Natural killer cell (primary cell): Measurements from ENCODE around the gene SLC35E4. TPM values are rescaled to one million over a fixed set of nuclear protein-coding genes. Genes with fewer than 3 reads are reported as not detected.
"Not testable (repeated sequence)": the region's sequence is repeated elsewhere in the genome, so short reads cannot be mapped to it uniquely, and the experiment has no call there.

ENCODE experiments used
- ATAC-seq, 3 donors: fragments of 150-1000 bp in 2 of 3; fragments of 200-7000 bp in 1 of 3; cut with Tn5 transposase; 1 replicate in 1 of 3; 2 replicates in 2 of 3; pipeline ENCODE4 v1.10.0; 2021; ENCODE audit warnings: mild to moderate bottlenecking in 2 of 3, moderate library complexity in 2 of 3
- DNase-seq, 2 donors: peaks; one replicate each; pipeline versions ENCODE4 v3.0.0 to v3.0.0-alpha.2; 2013 to 2021; ENCODE audit warnings: mixed read lengths in 1 of 2
- H3K27ac ChIP-seq: one replicate; pipeline ENCODE4 v1.5.1; 2013; ENCODE audit warnings: mild to moderate bottlenecking, low read length
- H3K27me3 ChIP-seq: one replicate; pipeline ENCODE4 v1.6.1; 2013; ENCODE audit warnings: low read length; ENCODE audit not compliant: control insufficient read depth, insufficient read depth
- H3K36me3 ChIP-seq: one replicate; pipeline ENCODE4 v1.6.1; 2013; ENCODE audit warnings: low read length; ENCODE audit not compliant: control insufficient read depth, insufficient read depth
- H3K4me1 ChIP-seq: one replicate; pipeline ENCODE4 v1.6.1; 2013; ENCODE audit warnings: low read length; ENCODE audit not compliant: control insufficient read depth, insufficient read depth
- H3K4me3 ChIP-seq: one replicate; pipeline ENCODE4 v1.5.1; 2013; ENCODE audit warnings: low read length
- H3K9me3 ChIP-seq: one replicate; pipeline ENCODE4 v1.6.1; 2013; ENCODE audit warnings: low read length; ENCODE audit not compliant: control insufficient read depth, insufficient read depth
- H3K27ac Mint-ChIP-seq, 2 donors: one replicate each; pipeline ENCODE4 v1.8.0; 2022; ENCODE audit warnings: mild to moderate bottlenecking in 2 of 2, mixed read lengths in 2 of 2, moderate library complexity in 1 of 2
- H3K27me3 Mint-ChIP-seq, 2 donors: one replicate each; pipeline ENCODE4 v1.8.0; 2022; ENCODE audit warnings: low read depth in 2 of 2, mixed read lengths in 2 of 2
- H3K36me3 Mint-ChIP-seq: one replicate; pipeline ENCODE4 v1.8.0; 2022; ENCODE audit warnings: mixed read lengths
- H3K4me1 Mint-ChIP-seq, 2 donors: one replicate each; pipeline ENCODE4 v1.8.0; 2022; ENCODE audit warnings: mixed read lengths in 2 of 2
- H3K4me3 Mint-ChIP-seq: one replicate; pipeline ENCODE4 v1.8.0; 2022; ENCODE audit warnings: mild to moderate bottlenecking, moderate library complexity, mixed read lengths
- H3K9me3 Mint-ChIP-seq, 2 donors: one replicate each; pipeline ENCODE4 v1.8.0; 2022; ENCODE audit warnings: mixed read lengths in 2 of 2
- WGBS: methylation state at CpG from one replicate; pipeline ENCODE4 v1.1.7; 2013; ENCODE audit warnings: missing lambda C conversion rate; ENCODE audit not compliant: insufficient coverage; 5-methylcytosine and 5-hydroxymethylcytosine counted together
- intact Hi-C: fragments of 100-400 bp; cut with micrococcal nuclease; formaldehyde crosslinking; loops from one replicate; pipeline ENCODE4 v1.14.2; 2022
- total RNA-seq, 4 donors: library from RNA; stranded (reverse); fragments of 120-200 nt in 1 of 4; gene quantifications; one replicate each; pipeline versions ENCODE4 v1.2.3 to v1.2.4, GENCODE V29; 2013 to 2022
- TF ChIP-seq, protein P1 (sequence below): fragments of 200-600 bp; IDR thresholded peaks from one replicate; pipeline ENCODE4 v1.8.0; 2022; ENCODE audit warnings: antibody characterized with exemption

SLC35E4 gene
- total RNA-seq, 3 donors from 2014 or later (not counting 1 experiment from before 2014, with no cell fraction given): 2.9 to 5.8 (median 2.9) TPM

- under 1% methylated on average over 49 of the region's 49 CpGs for WGBS
- peak within 1 kb of the TSS; percentile 59 for H3K4me3 ChIP-seq
- peaks cover 23% of the 10 kb centered on the region for H3K36me3 ChIP-seq
- no peaks in the 10 kb centered on the region for H3K9me3 Mint-ChIP-seq
- H3K4me1 ChIP-seq: peaks cover 11% of the 10 kb centered on the region
- no peaks in the 10 kb centered on the region for H3K9me3 ChIP-seq
- peak; percentile 92 to 100 for DNase-seq
- intact Hi-C loops: loop anchor here (1.0 kb wide), 1 partner anchor 44 kb away; the partner anchor contains the start of gene SLC35E4
- H3K4me1 Mint-ChIP-seq: no peaks in the 10 kb centered on the region
- H3K27me3 Mint-ChIP-seq: no peaks in the 10 kb centered on the region
- peak; percentile 96 to 99 (median 98) for ATAC-seq
- H3K4me3 Mint-ChIP-seq: no peak within 1 kb of the TSS
- H3K36me3 Mint-ChIP-seq: no peaks in the 10 kb centered on the region
- no peaks in the 10 kb centered on the region for H3K27me3 ChIP-seq
- TF ChIP-seq, protein P1, sequence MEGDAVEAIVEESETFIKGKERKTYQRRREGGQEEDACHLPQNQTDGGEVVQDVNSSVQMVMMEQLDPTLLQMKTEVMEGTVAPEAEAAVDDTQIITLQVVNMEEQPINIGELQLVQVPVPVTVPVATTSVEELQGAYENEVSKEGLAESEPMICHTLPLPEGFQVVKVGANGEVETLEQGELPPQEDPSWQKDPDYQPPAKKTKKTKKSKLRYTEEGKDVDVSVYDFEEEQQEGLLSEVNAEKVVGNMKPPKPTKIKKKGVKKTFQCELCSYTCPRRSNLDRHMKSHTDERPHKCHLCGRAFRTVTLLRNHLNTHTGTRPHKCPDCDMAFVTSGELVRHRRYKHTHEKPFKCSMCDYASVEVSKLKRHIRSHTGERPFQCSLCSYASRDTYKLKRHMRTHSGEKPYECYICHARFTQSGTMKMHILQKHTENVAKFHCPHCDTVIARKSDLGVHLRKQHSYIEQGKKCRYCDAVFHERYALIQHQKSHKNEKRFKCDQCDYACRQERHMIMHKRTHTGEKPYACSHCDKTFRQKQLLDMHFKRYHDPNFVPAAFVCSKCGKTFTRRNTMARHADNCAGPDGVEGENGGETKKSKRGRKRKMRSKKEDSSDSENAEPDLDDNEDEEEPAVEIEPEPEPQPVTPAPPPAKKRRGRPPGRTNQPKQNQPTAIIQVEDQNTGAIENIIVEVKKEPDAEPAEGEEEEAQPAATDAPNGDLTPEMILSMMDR: no peak
- H3K27ac ChIP-seq: peak within 1 kb of the TSS; percentile 79
- no peak within 1 kb of the TSS for H3K27ac Mint-ChIP-seq
Measured at GRCh38 chr22:30591588-30592359, 43.8 kb upstream of the SLC35E4 start, which contains the start of gene PES1. TSS of gene PES1 (minus strand) at chr22:30591910. CDS start at chr22:30591833, 77 bp downstream.

GRCh38 chr22:30592360-30592713 lies 43.2 kb upstream of the SLC35E4 start:
- not testable (repeated sequence) for H3K36me3 Mint-ChIP-seq, H3K4me3 Mint-ChIP-seq, H3K9me3 Mint-ChIP-seq, DNase-seq, H3K27ac ChIP-seq, H3K9me3 ChIP-seq, H3K27me3 Mint-ChIP-seq, H3K27me3 ChIP-seq, H3K27ac Mint-ChIP-seq, H3K4me1 Mint-ChIP-seq, ATAC-seq
- intact Hi-C loops: loop anchor here (1.0 kb wide), 1 partner anchor 43 kb away; the partner anchor contains the start of gene SLC35E4
- WGBS: 41% methylated on average over 18 of the region's 18 CpGs
- peaks cover 18% of the 10 kb centered on the region for H3K36me3 ChIP-seq
- H3K4me1 ChIP-seq: peaks cover 11% of the 10 kb centered on the region
- peak overlapping the region; percentile 59 for H3K4me3 ChIP-seq

- H3K27me3 ChIP-seq: no peaks in the 10 kb centered on the region
- TF ChIP-seq, protein P1: no peak
- ATAC-seq: no peak
- H3K27ac ChIP-seq: no peak overlapping the region
- H3K4me3 ChIP-seq: no peak overlapping the region
- intact Hi-C loops: no loop called here
- Mint-ChIP-seq H3K36me3 (no peaks in the 10 kb centered on the region), H3K27me3 (no peaks in the 10 kb centered on the region), H3K9me3 (no peaks in the 10 kb centered on the region), H3K4me1 (no peaks in the 10 kb centered on the region), H3K4me3 (no peak overlapping the region), H3K27ac (no peak overlapping the region)
- H3K36me3 ChIP-seq: no peaks in the 10 kb centered on the region
- H3K9me3 ChIP-seq: no peaks in the 10 kb centered on the region
- no peak for DNase-seq
- H3K4me1 ChIP-seq: peaks cover 7% of the 10 kb centered on the region
- 43% methylated on average over 1 of the region's 2 CpGs for WGBS
Measured at GRCh38 chr22:30596199-30596598, 39.4 kb upstream of the SLC35E4 start.

DNA sequence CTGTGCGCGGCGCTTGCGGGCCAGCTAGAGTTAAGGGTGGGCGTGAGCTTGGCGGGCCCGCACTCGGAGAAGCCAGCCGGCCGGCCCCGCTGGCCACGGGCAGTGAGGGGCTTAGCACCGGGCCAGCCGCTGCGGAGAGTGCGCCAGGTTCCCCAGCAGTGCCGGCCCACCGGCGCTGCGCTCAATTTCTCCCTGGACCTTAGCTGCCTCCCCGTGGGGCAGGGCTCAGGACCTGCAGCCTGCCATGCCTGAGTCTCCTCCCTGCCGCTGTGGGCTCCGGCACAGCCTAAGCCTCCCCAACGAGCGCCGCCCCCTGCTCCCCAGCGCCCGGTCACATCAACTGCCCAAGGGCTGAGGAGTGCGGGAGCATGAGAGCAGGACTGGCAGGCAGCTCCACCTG lies 38.7 kb upstream of the SLC35E4 start:
- Histone ChIP-seq H3K4me3 (no peak overlapping the region), H3K4me1 (peaks cover 4% of the 10 kb centered on the region), H3K9me3 (no peaks in the 10 kb centered on the region), H3K27ac (no peak overlapping the region), H3K27me3 (no peaks in the 10 kb centered on the region), H3K36me3 (no peaks in the 10 kb centered on the region)
- no peaks in the 10 kb centered on the region for H3K4me1 Mint-ChIP-seq
- H3K27ac Mint-ChIP-seq: no peak overlapping the region
- no peak overlapping the region for H3K4me3 Mint-ChIP-seq
- WGBS: 94% methylated on average over 29 of the region's 29 CpGs
- H3K27me3 Mint-ChIP-seq: no peaks in the 10 kb centered on the region
- DNase-seq: no peak
- no peaks in the 10 kb centered on the region for H3K9me3 Mint-ChIP-seq
- H3K36me3 Mint-ChIP-seq: no peaks in the 10 kb centered on the region
- intact Hi-C loops: no loop called here
- TF ChIP-seq, protein P1: no peak
- ATAC-seq: no peak
